COLO829 (cell line): ENCODE data around the gene DPPA5.
"Not testable (repeated sequence)": the region's sequence is repeated elsewhere in the genome, so short reads cannot be mapped to it uniquely, and the experiment has no call there.

Source experiments
- DNase-seq: peaks from one replicate; pipeline ENCODE4 v3.0.0; 2012; ENCODE audit warnings: low spot score

DPPA5 gene

GRCh38 chr6:73364121-73364520 is 10.0 kb upstream of the DPPA5 start:
- no peak for DNase-seq

- DNase-seq = no peak
These were observed 9.4 kb upstream of the DPPA5 start for GRCh38 chr6:73363537-73363875.

GRCh38 chr6:73362869-73363536 is 8.9 kb upstream of the DPPA5 start:
- DNase-seq = no peak

GRCh38 chr6:73362358-73362757 is 8.3 kb upstream of the DPPA5 start, which contains the start of gene KHDC3L:
Gene KHDC3L, plus strand, starts transcription at chr6:73362658. Its CDS starts 72 bp downstream, at chr6:73362730.
- no peak for DNase-seq

- no peak for DNase-seq
These were observed 4.8 kb downstream of the DPPA5 start for GRCh38 chr6:73349311-73349710.

GRCh38 chr6:73348550-73349204 is 5.4 kb downstream of the DPPA5 start:
- no peak for DNase-seq

- DNase-seq = no peak
These were observed 10.9 kb downstream of the DPPA5 start for GRCh38 chr6:73343164-73343563.

- no peak for DNase-seq
These were observed 11.9 kb downstream of the DPPA5 start for GRCh38 chr6:73342174-73342573.

GRCh38 chr6:73341335-73341734 is 12.7 kb downstream of the DPPA5 start:
- no peak for DNase-seq

GRCh38 chr6:73340048-73340447 is 14.0 kb downstream of the DPPA5 start:
- no peak for DNase-seq

GRCh38 chr6:73339340-73339739 is 14.7 kb downstream of the DPPA5 start:
- DNase-seq = no peak

- no peak for DNase-seq
These were observed 24.9 kb downstream of the DPPA5 start for GRCh38 chr6:73329201-73329600.

GRCh38 chr6:73328790-73329189 is 25.3 kb downstream of the DPPA5 start:
- DNase-seq = no peak

- no peak for DNase-seq
These were observed 28.4 kb downstream of the DPPA5 start for GRCh38 chr6:73325656-73326055.

GRCh38 chr6:73323323-73323722 is 30.8 kb downstream of the DPPA5 start:
- DNase-seq = no peak

GRCh38 chr6:73314577-73315492 is 39.2 kb downstream of the DPPA5 start:
- DNase-seq = no peak

GRCh38 chr6:73310503-73310845 is 43.6 kb downstream of the DPPA5 start:
- DNase-seq = not testable (repeated sequence)

- no peak for DNase-seq
These were observed 44.1 kb downstream of the DPPA5 start for GRCh38 chr6:73309785-73310502.

GRCh38 chr6:73309535-73309784 is 44.6 kb downstream of the DPPA5 start:
- DNase-seq = no peak

GRCh38 chr6:73308712-73309534 is 45.2 kb downstream of the DPPA5 start:
- no peak for DNase-seq

GRCh38 chr6:73303773-73304172 is 50.3 kb downstream of the DPPA5 start:
- not testable (repeated sequence) for DNase-seq
